OCI-LY7 (cell line): ENCODE data around the gene OPRM1.

Experiments used
- EZH2phosphoT487 ChIP-seq: fragments of 200-600 bp; sonication (generic); IDR thresholded peaks from 2 replicates; pipeline ENCODE4 v1.6.1; 2018; ENCODE audit warnings: low read depth, borderline replicate concordance, mild to moderate bottlenecking, mixed run types, antibody characterized with exemption, low read length, moderate library complexity, mixed read lengths
- TF ChIP-seq, protein P1 (sequence below): fragments of 200-600 bp; sonication (generic); conservative IDR thresholded peaks from 2 replicates; pipeline ENCODE4 v1.5.1; 2014; ENCODE audit warnings: mild to moderate bottlenecking, antibody characterized with exemption, low read length, moderate library complexity, mixed read lengths

DNA sequence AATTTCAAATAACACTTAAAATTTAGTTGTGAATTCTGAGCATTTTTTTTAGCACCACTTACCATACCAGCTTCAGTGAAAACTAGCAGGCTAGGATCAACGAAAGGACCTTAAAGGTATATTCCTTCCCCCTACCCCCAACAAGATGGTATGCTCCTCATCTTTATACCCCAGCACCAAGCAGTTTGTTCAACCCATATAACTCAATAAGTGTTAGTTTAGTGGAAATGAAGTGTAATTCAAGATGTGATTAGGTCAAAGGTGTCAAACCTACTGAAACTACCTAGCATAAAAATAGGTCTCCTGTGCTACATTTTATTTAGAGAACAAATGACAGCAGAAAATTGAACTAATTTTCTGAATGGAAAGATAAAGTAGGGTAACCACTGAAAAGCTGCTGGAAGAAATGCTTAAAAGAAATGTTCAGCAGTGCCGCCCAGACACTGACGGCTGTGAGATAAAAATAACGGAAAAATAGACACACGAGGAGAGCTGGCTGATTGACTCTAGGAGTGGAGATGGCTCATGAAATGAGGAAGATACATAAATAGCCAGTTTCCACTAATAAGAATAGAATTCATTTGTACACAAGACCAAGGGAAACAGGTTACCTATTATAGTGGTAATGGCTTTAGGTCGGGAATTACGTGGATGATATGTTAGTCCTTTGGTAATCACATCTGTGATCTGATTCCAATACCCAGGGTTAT lies 222.8 kb downstream of the OPRM1 start:
- TF ChIP-seq, protein P1, sequence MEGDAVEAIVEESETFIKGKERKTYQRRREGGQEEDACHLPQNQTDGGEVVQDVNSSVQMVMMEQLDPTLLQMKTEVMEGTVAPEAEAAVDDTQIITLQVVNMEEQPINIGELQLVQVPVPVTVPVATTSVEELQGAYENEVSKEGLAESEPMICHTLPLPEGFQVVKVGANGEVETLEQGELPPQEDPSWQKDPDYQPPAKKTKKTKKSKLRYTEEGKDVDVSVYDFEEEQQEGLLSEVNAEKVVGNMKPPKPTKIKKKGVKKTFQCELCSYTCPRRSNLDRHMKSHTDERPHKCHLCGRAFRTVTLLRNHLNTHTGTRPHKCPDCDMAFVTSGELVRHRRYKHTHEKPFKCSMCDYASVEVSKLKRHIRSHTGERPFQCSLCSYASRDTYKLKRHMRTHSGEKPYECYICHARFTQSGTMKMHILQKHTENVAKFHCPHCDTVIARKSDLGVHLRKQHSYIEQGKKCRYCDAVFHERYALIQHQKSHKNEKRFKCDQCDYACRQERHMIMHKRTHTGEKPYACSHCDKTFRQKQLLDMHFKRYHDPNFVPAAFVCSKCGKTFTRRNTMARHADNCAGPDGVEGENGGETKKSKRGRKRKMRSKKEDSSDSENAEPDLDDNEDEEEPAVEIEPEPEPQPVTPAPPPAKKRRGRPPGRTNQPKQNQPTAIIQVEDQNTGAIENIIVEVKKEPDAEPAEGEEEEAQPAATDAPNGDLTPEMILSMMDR, result no peak
- no peak for TF ChIP-seq EZH2phosphoT487
